Spleen (tissue), 7 donors: Measurements from ENCODE around the gene KRTAP10-2.

Experiments
- CTCF ChIP-seq, 11 experiments: fragments of 200-600 bp in 7 of 11; fragments of 450-650 bp in 4 of 11; sonication (generic) in 4 of 11; IDR thresholded peaks in 8 of 11; conservative IDR thresholded peaks in 3 of 11; 1 replicate in 7 of 11; 2 replicates in 4 of 11; pipeline versions ENCODE4 v1.4.0 to v1.8.0; 2016 to 2021; ENCODE audit warnings: antibody characterized with exemption in 11 of 11, inconsistent platforms in 4 of 11, mild to moderate bottlenecking in 1 of 11
- POLR2AphosphoS5 ChIP-seq, 3 donors: sonication (generic); formaldehyde crosslinking; IDR thresholded peaks; one replicate each; pipeline ENCODE4 v1.5.1; 2017; ENCODE audit warnings: antibody characterized with exemption in 3 of 3
- donor health status: DM: no; HTN: no; CAD: no; lungs with moderate emphysema.
- donor health status: DM: no; HTN: no; CAD: no.
- donor health status: DM: no; HTN: no; CAD: no.

GRCh38 chr21:44505673-44506278 lies 45.5 kb downstream of the KRTAP10-2 start:
- TF ChIP-seq CTCF (IDR thresholded peaks at IDR 0.05 in 8 of 11, conservative IDR thresholded peaks at IDR 0.05 in 3 of 11): no peak
- no peak for TF ChIP-seq POLR2AphosphoS5 (IDR thresholded peaks at IDR 0.05)
